IPS DF 6.9 (cell line): ENCODE measurements around the gene TEPSIN.

Experiments used
- DNase-seq: peaks from one replicate; pipeline ENCODE4 v3.0.0-alpha.2; 2013; ENCODE audit warnings: low read depth, low spot score
- H3K27ac ChIP-seq: one replicate; pipeline ENCODE4 v1.5.1; 2013; ENCODE audit warnings: low read length, control low read depth
- H3K27me3 ChIP-seq: 2 replicates; pipeline ENCODE4 v1.6.1; 2013; ENCODE audit warnings: mild to moderate bottlenecking, low read length; ENCODE audit not compliant: control insufficient read depth, insufficient read depth
- H3K36me3 ChIP-seq: 2 replicates; pipeline ENCODE4 v1.6.1; 2013; ENCODE audit warnings: low read length; ENCODE audit not compliant: control insufficient read depth, insufficient read depth
- H3K4me1 ChIP-seq: 2 replicates; pipeline ENCODE4 v1.6.1; 2013; ENCODE audit warnings: low read length; ENCODE audit not compliant: control insufficient read depth, insufficient read depth
- H3K4me3 ChIP-seq: 2 replicates; pipeline ENCODE4 v1.5.1; 2013; ENCODE audit warnings: mild to moderate bottlenecking, low read length
- H3K9me3 ChIP-seq: 2 replicates; pipeline ENCODE4 v1.6.1; 2013; ENCODE audit warnings: low read length, inconsistent platforms; ENCODE audit not compliant: control insufficient read depth, insufficient read depth
- whole genome bisulfite sequencing: extraction: QIAGEN DNeasy Blood & Tissue Kit; methylation state at CpG from one replicate; pipeline ENCODE4 v1.1.7; 2013; ENCODE audit warnings: mixed read lengths, missing lambda C conversion rate; ENCODE audit not compliant: insufficient read length, insufficient coverage; 5-methylcytosine and 5-hydroxymethylcytosine counted together

The TEPSIN gene

DNA sequence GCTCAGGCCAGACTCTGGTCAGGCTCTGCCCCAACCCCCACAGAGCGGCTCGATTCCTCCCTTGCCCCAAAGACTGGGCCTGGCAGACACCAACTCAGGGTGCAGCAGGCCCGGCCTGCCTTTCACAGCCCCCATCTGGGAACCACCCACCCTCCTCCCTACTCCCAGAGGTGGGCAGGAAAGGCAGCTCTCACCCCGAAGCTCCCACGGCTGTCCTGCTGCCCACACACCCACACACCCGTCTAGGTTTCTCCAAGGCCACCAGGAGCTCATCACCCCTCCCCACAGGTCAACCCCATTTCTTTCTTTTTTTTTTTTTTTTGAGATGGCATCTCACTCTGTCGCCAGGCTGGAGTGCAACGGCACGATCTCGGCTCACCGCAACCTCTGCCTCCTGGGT lies 19.9 kb downstream of the TEPSIN start:
- Histone ChIP-seq H3K9me3 (no peaks in the 10 kb centered on the region), H3K4me1 (peaks cover 7% of the 10 kb centered on the region), H3K27me3 (no peaks in the 10 kb centered on the region), H3K27ac (no peak overlapping the region), H3K36me3 (0 out of 2 replicates have a peak, but pooled peaks cover 5% of the 10 kb centered on the region), H3K4me3 (no peak overlapping the region)
- DNase-seq, result no peak
- WGBS, result no CpG with 5 or more reads among the region's 11 CpGs

DNA sequence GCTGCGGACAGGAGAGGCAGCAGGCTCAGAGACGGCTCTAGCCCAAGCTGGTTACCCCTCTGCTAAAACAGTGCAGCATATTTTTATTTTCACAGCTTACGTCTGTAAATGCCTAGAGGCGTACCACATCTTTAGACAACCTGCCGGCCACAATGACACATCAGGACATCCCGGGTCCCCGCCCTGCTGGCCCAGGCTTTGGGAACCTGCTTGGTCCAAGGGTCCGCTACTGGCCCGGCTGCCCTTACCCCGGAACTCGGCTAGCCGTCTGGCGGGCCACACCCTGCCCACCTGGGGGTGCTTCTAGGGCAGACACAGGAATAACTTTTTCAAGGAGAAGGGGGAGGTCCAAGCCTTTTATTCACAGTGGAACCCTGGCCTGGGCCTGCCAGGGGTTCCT lies 20.4 kb downstream of the TEPSIN start:
- no peak overlapping the region for H3K27ac ChIP-seq
- no peaks in the 10 kb centered on the region for H3K27me3 ChIP-seq
- H3K4me3 ChIP-seq, result no peak overlapping the region
- WGBS, result no CpG with 5 or more reads among the region's 13 CpGs
- no peak for DNase-seq
- 0 out of 2 replicates have a peak, but pooled peaks cover 5% of the 10 kb centered on the region for H3K36me3 ChIP-seq
- H3K9me3 ChIP-seq, result no peaks in the 10 kb centered on the region
- H3K4me1 ChIP-seq, result peaks cover 7% of the 10 kb centered on the region

DNA sequence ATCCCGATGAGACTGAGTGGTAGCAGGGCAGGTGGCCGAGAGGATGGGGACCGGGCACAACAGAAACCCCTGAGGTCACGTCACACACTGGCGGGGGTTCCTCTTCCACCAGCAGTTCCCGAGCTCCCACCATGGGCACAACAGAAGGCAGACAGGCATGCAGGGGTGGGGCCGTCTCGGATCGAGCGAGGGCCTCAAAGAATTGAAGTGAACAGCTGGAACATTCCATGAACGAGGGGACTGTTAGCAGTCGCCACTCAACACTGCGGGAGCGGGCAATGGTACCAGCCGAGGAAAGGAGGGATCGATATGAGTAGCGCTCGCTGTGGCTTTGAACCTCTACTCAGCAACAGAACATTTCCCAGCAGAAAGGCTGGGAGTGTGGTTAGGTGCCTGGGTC lies 21.4 kb downstream of the TEPSIN start:
- H3K27ac ChIP-seq, result no peak overlapping the region
- H3K4me3 ChIP-seq, result no peak overlapping the region
- no peaks in the 10 kb centered on the region for H3K9me3 ChIP-seq
- no CpG with 5 or more reads among the region's 18 CpGs for WGBS
- no peaks in the 10 kb centered on the region for H3K27me3 ChIP-seq
- H3K4me1 ChIP-seq, result peaks cover 7% of the 10 kb centered on the region
- 0 out of 2 replicates have a peak, but pooled peaks cover 5% of the 10 kb centered on the region for H3K36me3 ChIP-seq
- no peak for DNase-seq

DNA sequence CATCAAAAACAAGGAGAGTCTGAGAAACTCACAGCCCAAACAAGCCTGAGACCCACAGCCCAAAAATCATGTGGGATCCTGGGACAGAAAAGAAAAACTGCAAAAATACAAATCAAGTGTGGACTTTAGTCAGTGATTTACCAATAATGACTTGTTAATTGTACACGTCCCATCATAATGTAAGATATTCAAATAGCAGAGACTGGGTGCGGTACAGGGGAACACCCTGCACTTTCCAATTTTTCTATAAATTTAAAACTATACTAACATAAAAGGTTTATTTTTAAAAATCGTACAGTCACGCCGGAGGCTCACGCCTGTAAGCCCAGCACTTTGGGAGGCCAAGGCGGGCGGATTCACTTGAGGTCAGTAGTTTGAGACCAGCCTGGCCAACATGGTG lies 24.9 kb downstream of the TEPSIN start:
- no peaks in the 10 kb centered on the region for H3K36me3 ChIP-seq
- DNase-seq, result no peak
- no peaks in the 10 kb centered on the region for H3K9me3 ChIP-seq
- no CpG with 5 or more reads among the region's 8 CpGs for WGBS
- no peaks in the 10 kb centered on the region for H3K4me1 ChIP-seq
- no peak overlapping the region for H3K4me3 ChIP-seq
- no peak overlapping the region for H3K27ac ChIP-seq
- H3K27me3 ChIP-seq, result no peaks in the 10 kb centered on the region

DNA sequence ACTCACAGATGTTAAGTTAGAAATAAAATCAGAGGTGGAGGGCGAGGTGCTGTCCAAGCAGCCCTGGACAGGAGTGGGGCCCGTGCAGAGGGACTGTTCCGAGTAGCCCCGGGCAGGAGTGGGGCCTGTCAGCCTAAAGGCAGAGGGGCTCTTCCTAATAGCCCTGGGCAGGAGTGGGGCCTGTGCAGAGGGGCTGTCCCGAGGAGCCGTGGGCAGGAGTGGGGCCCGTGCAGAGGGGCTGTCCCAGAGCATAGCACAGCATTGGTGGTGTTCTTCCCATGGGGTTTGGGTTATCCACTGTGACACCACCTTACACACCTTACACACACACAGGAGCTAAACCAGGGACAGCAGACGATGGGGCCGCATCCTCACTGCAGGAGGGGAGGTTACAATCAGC lies 26.5 kb downstream of the TEPSIN start:
- H3K27me3 ChIP-seq, result no peaks in the 10 kb centered on the region
- H3K9me3 ChIP-seq, result no peaks in the 10 kb centered on the region
- no peak for DNase-seq
- no CpG with 5 or more reads among the region's 9 CpGs for WGBS
- H3K27ac ChIP-seq, result no peak overlapping the region
- no peak overlapping the region for H3K4me3 ChIP-seq
- 0 out of 2 replicates have a peak, but pooled peaks cover 1% of the 10 kb centered on the region for H3K4me1 ChIP-seq
- peaks cover 7% of the 10 kb centered on the region for H3K36me3 ChIP-seq

DNA sequence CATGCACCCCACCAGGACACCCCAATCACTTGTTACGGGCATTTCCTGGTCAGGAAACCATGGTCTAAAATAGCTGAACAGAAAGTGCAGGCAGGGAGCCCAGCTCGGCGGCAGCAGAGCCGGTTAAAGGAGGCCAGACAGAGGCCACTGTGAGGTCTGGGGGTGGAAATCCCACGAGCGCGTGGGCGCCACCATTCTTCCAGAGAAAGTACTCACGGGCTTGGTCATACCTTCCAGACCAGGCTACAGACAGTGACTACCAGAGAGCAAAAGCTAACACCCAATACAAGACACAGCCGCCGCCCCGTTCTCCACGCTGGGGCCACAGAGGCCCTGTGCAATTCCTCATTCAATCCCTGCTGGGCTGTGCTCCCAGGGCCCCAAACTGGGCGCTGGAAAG lies 28.0 kb downstream of the TEPSIN start:
- peaks cover 7% of the 10 kb centered on the region for H3K36me3 ChIP-seq
- no peak for DNase-seq
- no CpG with 5 or more reads among the region's 14 CpGs for WGBS
- no peaks in the 10 kb centered on the region for H3K9me3 ChIP-seq
- no peak overlapping the region for H3K27ac ChIP-seq
- 0 out of 2 replicates have a peak, but pooled peaks cover 1% of the 10 kb centered on the region for H3K4me1 ChIP-seq
- no peak overlapping the region for H3K4me3 ChIP-seq
- H3K27me3 ChIP-seq, result no peaks in the 10 kb centered on the region

DNA sequence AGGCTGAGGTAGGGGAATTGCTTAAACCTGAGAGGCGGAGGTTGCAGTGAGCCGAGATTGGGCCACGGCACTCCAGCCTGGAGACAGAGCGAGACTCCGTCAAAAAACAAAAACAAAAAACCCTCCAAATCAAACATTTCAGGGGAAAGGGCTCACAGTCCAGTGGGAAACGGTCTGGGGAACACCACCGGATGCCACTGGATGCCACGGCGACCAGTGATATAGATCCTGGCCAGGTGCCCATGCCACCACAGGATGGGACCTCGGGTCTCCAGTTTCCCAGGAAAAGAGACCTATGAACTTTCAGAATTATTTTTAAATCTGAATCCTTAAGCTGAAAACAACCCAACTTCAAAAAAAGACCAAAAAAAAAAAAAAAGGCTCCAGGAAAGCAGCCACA lies 28.4 kb downstream of the TEPSIN start:
- H3K27ac ChIP-seq, result no peak overlapping the region
- H3K36me3 ChIP-seq, result peaks cover 7% of the 10 kb centered on the region
- no CpG with 5 or more reads among the region's 10 CpGs for WGBS
- no peak for DNase-seq
- H3K27me3 ChIP-seq, result no peaks in the 10 kb centered on the region
- no peak overlapping the region for H3K4me3 ChIP-seq
- no peaks in the 10 kb centered on the region for H3K9me3 ChIP-seq
- H3K4me1 ChIP-seq, result 0 out of 2 replicates have a peak, but pooled peaks cover 1% of the 10 kb centered on the region

DNA sequence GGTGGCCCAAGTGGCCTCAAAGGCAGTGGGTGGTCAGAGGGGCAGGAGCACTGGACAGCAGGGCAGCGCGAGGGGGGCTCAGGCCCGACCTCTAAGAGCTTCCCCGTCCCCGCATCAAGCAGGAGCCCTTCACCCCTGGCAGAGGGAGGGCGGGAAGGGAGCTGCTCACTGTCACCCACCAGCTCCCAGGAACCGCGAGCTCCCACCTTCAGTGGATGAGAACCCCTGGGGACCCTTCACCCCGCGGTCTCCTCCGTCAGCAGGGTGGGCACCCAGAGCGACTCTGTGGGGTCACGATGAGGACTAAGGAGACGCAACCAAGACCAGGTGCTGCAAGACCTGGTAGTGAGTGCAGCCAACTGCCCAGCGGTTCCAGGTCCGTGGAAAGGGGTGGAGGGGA lies 29.7 kb downstream of the TEPSIN start:
- Histone ChIP-seq H3K36me3 (peaks cover 7% of the 10 kb centered on the region), H3K4me3 (no peak overlapping the region), H3K4me1 (0 out of 2 replicates have a peak, but pooled peaks cover 1% of the 10 kb centered on the region), H3K9me3 (no peaks in the 10 kb centered on the region), H3K27ac (no peak overlapping the region), H3K27me3 (no peaks in the 10 kb centered on the region)
- DNase-seq, result no peak
- no CpG with 5 or more reads among the region's 16 CpGs for WGBS

DNA sequence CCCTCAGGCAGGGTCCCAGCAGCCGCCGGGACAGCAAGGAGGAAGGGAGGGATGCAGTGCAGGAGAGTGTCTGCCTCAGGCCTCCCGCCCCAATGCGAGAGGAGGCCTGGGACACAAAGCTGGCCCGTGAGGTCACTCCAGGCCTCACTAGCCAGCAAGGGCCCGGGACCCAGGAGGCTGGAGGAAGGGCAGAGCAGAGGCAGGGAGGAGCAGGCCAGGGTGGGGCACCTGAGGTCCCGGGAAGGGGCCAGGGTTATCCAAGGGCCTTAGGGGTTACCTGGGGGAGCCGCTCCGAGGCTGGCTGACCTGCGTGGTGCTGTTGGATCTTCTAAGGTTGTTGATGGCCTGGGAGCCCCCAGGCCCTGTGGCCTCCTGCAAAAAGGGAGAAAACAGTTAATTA lies 30.2 kb downstream of the TEPSIN start:
- Histone ChIP-seq H3K4me1 (0 out of 2 replicates have a peak, but pooled peaks cover 1% of the 10 kb centered on the region), H3K27me3 (no peaks in the 10 kb centered on the region), H3K27ac (no peak overlapping the region), H3K9me3 (no peaks in the 10 kb centered on the region), H3K36me3 (peaks cover 7% of the 10 kb centered on the region), H3K4me3 (no peak overlapping the region)
- DNase-seq, result no peak
- WGBS, result no CpG with 5 or more reads among the region's 10 CpGs

DNA sequence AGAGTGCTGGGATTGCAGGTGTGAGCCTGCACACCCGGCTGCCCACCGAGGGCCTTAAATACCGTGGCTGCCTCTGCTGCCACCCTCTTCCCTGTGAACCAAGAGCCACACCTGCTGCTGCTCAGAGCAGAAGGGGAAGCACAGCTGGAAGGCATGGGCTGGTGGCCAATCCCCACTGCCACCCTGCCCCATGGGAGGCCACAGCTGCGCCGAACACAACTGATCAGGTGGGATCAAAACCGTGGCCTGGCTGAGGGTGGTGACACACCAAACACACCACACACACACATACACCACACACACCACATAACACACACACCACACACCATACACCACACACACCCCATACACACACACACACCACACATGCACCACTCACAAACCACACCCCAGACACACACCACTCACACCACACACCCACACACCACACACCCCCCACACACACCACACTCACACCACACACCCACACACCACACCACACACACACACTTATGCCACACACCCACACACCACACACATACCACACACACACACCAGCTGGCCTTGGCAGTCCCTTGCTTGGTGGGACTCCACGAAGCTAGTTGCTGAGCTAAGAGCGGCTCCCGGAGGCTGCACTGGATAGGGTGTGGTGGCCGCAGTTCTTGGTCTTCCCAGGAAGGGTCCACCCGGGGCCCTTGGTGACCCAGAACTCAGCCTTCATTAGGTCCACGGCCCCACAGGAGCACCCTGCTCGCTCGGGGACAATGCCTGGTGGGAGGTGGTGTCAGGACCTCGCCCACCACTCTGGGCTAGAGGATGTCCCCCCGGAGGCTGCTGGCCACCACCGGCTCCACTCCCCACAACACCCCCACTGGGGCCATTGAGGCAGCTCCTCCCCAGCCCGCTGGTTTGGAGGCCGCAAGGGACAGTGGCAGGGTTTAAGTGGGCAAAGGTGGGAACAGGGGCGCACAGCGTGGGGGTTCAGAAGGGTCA lies 31.0 kb downstream of the TEPSIN start:
- no peak overlapping the region for H3K27ac ChIP-seq
- 0 out of 2 replicates have a peak, but pooled peaks cover 1% of the 10 kb centered on the region for H3K4me1 ChIP-seq
- no peaks in the 10 kb centered on the region for H3K9me3 ChIP-seq
- H3K36me3 ChIP-seq, result peaks cover 7% of the 10 kb centered on the region
- DNase-seq, result no peak
- no peaks in the 10 kb centered on the region for H3K27me3 ChIP-seq
- no peak overlapping the region for H3K4me3 ChIP-seq
- no CpG with 5 or more reads among the region's 21 CpGs for WGBS
